ENCODE results near the gene OR6B1. TPM values are rescaled to one million over a fixed set of nuclear protein-coding genes. Genes with fewer than 3 reads are reported as not detected.

Gene OR6B1
- total RNA-seq, 1 experiment from 2014 or later: not detected

GRCh38 chr7:143987513-143987912, 12.6 kb upstream of the OR6B1 start:
- Mint-ChIP-seq H3K27me3 (ENCODE audit: insufficient read depth, unreplicated experiment) (no peaks in the 10 kb centered on the region), H3K36me3 (ENCODE audit: insufficient read depth, unreplicated experiment) (no peaks in the 10 kb centered on the region), H3K4me3 (ENCODE audit: unreplicated experiment) (no peak overlapping the region), H3K27ac (ENCODE audit: low read depth, unreplicated experiment) (no peak overlapping the region), H3K4me1 (ENCODE audit: insufficient read depth, unreplicated experiment) (no peaks in the 10 kb centered on the region), H3K9me3 (ENCODE audit: unreplicated experiment) (no peaks in the 10 kb centered on the region)
- ChIA-PET POLR2A (no interaction called here), CTCF (interaction anchor here (0.6 to 1.1 kb wide), 2 partner anchors 25 to 408 kb away, joined by 3 to 4 read pairs; no protein-coding TSS in a partner anchor)
- TF ChIP-seq CTCF (IDR thresholded peaks at IDR 0.05; ENCODE audit: unreplicated experiment): no peak
- no peak for DNase-seq (ENCODE audit: unreplicated experiment)
- intact Hi-C loops (cut with micrococcal nuclease): no loop called here
- no TSS peak for BruUV-seq (replicated peaks)

GRCh38 chr7:143988976-143989745, 11.0 kb upstream of the OR6B1 start:
- intact Hi-C loops (cut with micrococcal nuclease): no loop called here
- no peak for TF ChIP-seq CTCF (IDR thresholded peaks at IDR 0.05; ENCODE audit: unreplicated experiment)
- no peaks in the 10 kb centered on the region for H3K27me3 Mint-ChIP-seq (ENCODE audit: insufficient read depth, unreplicated experiment)
- DNase-seq (ENCODE audit: unreplicated experiment): no peak
- no peaks in the 10 kb centered on the region for H3K36me3 Mint-ChIP-seq (ENCODE audit: insufficient read depth, unreplicated experiment)
- H3K4me1 Mint-ChIP-seq (ENCODE audit: insufficient read depth, unreplicated experiment): no peaks in the 10 kb centered on the region
- H3K4me3 Mint-ChIP-seq (ENCODE audit: unreplicated experiment): no peak overlapping the region
- POLR2A ChIA-PET: interaction anchor here (0.7 kb wide), 1 partner anchor 22 kb away, joined by 3 read pairs; no protein-coding TSS in a partner anchor
- CTCF ChIA-PET: no interaction called here
- no peak overlapping the region for H3K27ac Mint-ChIP-seq (ENCODE audit: low read depth, unreplicated experiment)
- H3K9me3 Mint-ChIP-seq (ENCODE audit: unreplicated experiment): no peaks in the 10 kb centered on the region
- BruUV-seq (replicated peaks): no TSS peak

- no peaks in the 10 kb centered on the region for H3K9me3 Mint-ChIP-seq (ENCODE audit: unreplicated experiment)
- no peak for TF ChIP-seq CTCF (IDR thresholded peaks at IDR 0.05; ENCODE audit: unreplicated experiment)
- no peaks in the 10 kb centered on the region for H3K27me3 Mint-ChIP-seq (ENCODE audit: insufficient read depth, unreplicated experiment)
- no peak overlapping the region for H3K27ac Mint-ChIP-seq (ENCODE audit: low read depth, unreplicated experiment)
- CTCF ChIA-PET: no interaction called here
- POLR2A ChIA-PET: no interaction called here
- no TSS peak for BruUV-seq (replicated peaks)
- no peak for DNase-seq (ENCODE audit: unreplicated experiment)
- H3K36me3 Mint-ChIP-seq (ENCODE audit: insufficient read depth, unreplicated experiment): no peaks in the 10 kb centered on the region
- intact Hi-C loops (cut with micrococcal nuclease): no loop called here
- H3K4me1 Mint-ChIP-seq (ENCODE audit: insufficient read depth, unreplicated experiment): no peaks in the 10 kb centered on the region
- no peak overlapping the region for H3K4me3 Mint-ChIP-seq (ENCODE audit: unreplicated experiment)
These were observed 7.5 kb upstream of the OR6B1 start for GRCh38 chr7:143992670-143993069.

GRCh38 chr7:143993924-143994323, 6.2 kb upstream of the OR6B1 start:
- Mint-ChIP-seq H3K36me3 (ENCODE audit: insufficient read depth, unreplicated experiment) (no peaks in the 10 kb centered on the region), H3K27ac (ENCODE audit: low read depth, unreplicated experiment) (no peak overlapping the region), H3K4me1 (ENCODE audit: insufficient read depth, unreplicated experiment) (no peaks in the 10 kb centered on the region), H3K9me3 (ENCODE audit: unreplicated experiment) (no peaks in the 10 kb centered on the region), H3K4me3 (ENCODE audit: unreplicated experiment) (no peak overlapping the region), H3K27me3 (ENCODE audit: insufficient read depth, unreplicated experiment) (no peaks in the 10 kb centered on the region)
- ChIA-PET POLR2A (no interaction called here), CTCF (no interaction called here)
- TF ChIP-seq CTCF (IDR thresholded peaks at IDR 0.05; ENCODE audit: unreplicated experiment): no peak
- intact Hi-C loops (cut with micrococcal nuclease): no loop called here
- DNase-seq (ENCODE audit: unreplicated experiment): no peak
- BruUV-seq (replicated peaks): no TSS peak
